GM18507 (cell line): ENCODE results near the gene SND1.
A peak's percentile ranks its signal among the peaks of the same experiment; 100 is the strongest.

ENCODE experiments used
- DNase-seq: peaks from one replicate; pipeline ENCODE4 v3.0.0; 2011; ENCODE audit warnings: low read depth; ENCODE audit not compliant: insufficient read length; ENCODE audit errors: extremely low spot score
- FAIRE-seq: peaks from 2 replicates; lab custom pipeline; 2011; peaks lifted over from hg19 to GRCh38; lab: Jason Lieb, UNC

SND1 gene

GRCh38 chr7:127651556-127652332 is at the start of gene SND1:
Gene SND1 (plus strand): TSS chr7:127652194. CDS start chr7:127652374, 180 bp downstream.
- DNase-seq = peak; percentile 93
- peak; percentile 97 for FAIRE-seq

- FAIRE-seq = no peak
These were observed 43.5 kb upstream of the SND1 start for GRCh38 chr7:127608446-127608845.

GRCh38 chr7:127609297-127609696 is 42.7 kb upstream of the SND1 start:
- FAIRE-seq (no peak), DNase-seq (no peak)

More at GRCh38 chr7:127608446-127608845, 43.5 kb upstream of the SND1 start:
- no peak for DNase-seq

GRCh38 chr7:127612263-127612662 is 39.7 kb upstream of the SND1 start:
- DNase-seq = no peak
- FAIRE-seq = no peak

- DNase-seq (no peak), FAIRE-seq (no peak)
These were observed 35.3 kb upstream of the SND1 start for GRCh38 chr7:127616724-127617123.

GRCh38 chr7:127618042-127618441 is 34.0 kb upstream of the SND1 start, which contains the start of gene PAX4:
Gene PAX4 (minus strand): TSS chr7:127618142. CDS start chr7:127615928, 2,214 bp downstream.
- no peak for DNase-seq
- FAIRE-seq = no peak

- DNase-seq = no peak
- FAIRE-seq = no peak
These were observed 33.2 kb upstream of the SND1 start for GRCh38 chr7:127618775-127619174.

- DNase-seq = no peak
- no peak for FAIRE-seq
These were observed 32.2 kb upstream of the SND1 start for GRCh38 chr7:127619681-127620405.

GRCh38 chr7:127620406-127621233 is 31.4 kb upstream of the SND1 start:
- DNase-seq (no peak), FAIRE-seq (no peak)

GRCh38 chr7:127625331-127625730 is 26.7 kb upstream of the SND1 start:
- no peak for FAIRE-seq
- DNase-seq = no peak

- no peak for DNase-seq
- no peak for FAIRE-seq
These were observed 23.5 kb upstream of the SND1 start for GRCh38 chr7:127628445-127628844.

- no peak for FAIRE-seq
- DNase-seq = no peak
These were observed 22.6 kb upstream of the SND1 start for GRCh38 chr7:127629268-127629854.

GRCh38 chr7:127632276-127632910 is 19.6 kb upstream of the SND1 start:
- no peak for DNase-seq
- FAIRE-seq = no peak

GRCh38 chr7:127635659-127636285 is 16.2 kb upstream of the SND1 start:
- DNase-seq (no peak), FAIRE-seq (no peak)

GRCh38 chr7:127638197-127638596 is 13.8 kb upstream of the SND1 start:
- DNase-seq (no peak), FAIRE-seq (no peak)

- FAIRE-seq (no peak), DNase-seq (no peak)
These were observed 7.5 kb upstream of the SND1 start for GRCh38 chr7:127644484-127644883.

- no peak for FAIRE-seq
These were observed 4.4 kb upstream of the SND1 start for GRCh38 chr7:127647636-127648035.

GRCh38 chr7:127648986-127649385 is 3.0 kb upstream of the SND1 start:
- DNase-seq (no peak), FAIRE-seq (no peak)

More at GRCh38 chr7:127647636-127648035, 4.4 kb upstream of the SND1 start:
- DNase-seq = no peak
